ENCODE measurements around the gene CDH15.

The CDH15 gene

DNA sequence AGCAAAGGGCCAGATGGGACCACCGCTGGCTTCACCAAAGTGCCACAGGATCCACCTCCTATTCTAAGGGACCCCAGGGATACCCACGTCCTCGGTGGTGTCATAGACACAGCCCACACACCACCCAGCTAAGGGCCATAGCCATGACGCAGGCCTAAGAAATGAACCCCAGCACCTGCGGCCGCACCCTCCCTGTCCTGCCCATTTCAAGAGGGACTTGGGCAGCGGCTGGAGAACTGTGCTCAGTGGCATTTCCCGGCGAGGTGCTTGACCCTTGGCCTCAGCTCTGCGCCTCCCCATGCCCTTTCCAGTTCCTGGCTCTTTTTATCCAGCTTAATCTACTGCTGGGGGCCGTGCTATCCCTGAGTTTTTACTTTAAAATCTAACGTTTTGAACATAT is 73.2 kb downstream of the CDH15 start:
- no peak for DNase-seq
